HCT116 (cell line): Measurements from ENCODE around the gene CCDC117.

Experiments
- CEBPB ChIP-seq: IDR thresholded peaks from 2 replicates; pipeline ENCODE4 v1.6.1; 2012; ENCODE audit warnings: low read depth
- CTCF ChIP-seq, 3 experiments: fragments of 200-600 bp in 1 of 3; sonication (generic) in 1 of 3; IDR thresholded peaks in 2 of 3; conservative IDR thresholded peaks in 1 of 3; 2 replicates each; pipeline ENCODE4 v1.5.1; 2012 to 2017; ENCODE audit warnings: low read depth in 2 of 3, low read length in 2 of 3, antibody characterized with exemption in 1 of 3, borderline replicate concordance in 1 of 3, control low read depth in 1 of 3, mild to moderate bottlenecking in 1 of 3, mixed read lengths in 1 of 3, mixed run types in 1 of 3, moderate library complexity in 1 of 3; ENCODE audit not compliant: insufficient read depth in 1 of 3
- EZH2 ChIP-seq: fragments of 200-600 bp; sonication (generic); IDR thresholded peaks from 2 replicates; pipeline ENCODE4 v1.6.1; 2017; ENCODE audit warnings: antibody characterized with exemption, mixed run types
- FOSL1 ChIP-seq: IDR thresholded peaks from 2 replicates; pipeline ENCODE4 v1.6.1; 2012; ENCODE audit warnings: low read depth
- POLR2A ChIP-seq: IDR thresholded peaks from 2 replicates; pipeline ENCODE4 v1.7.0; 2011; ENCODE audit warnings: borderline replicate concordance; ENCODE audit not compliant: insufficient read depth, insufficient read length; ENCODE audit errors: extremely low read depth
- POLR2AphosphoS5 ChIP-seq: IDR thresholded peaks from 2 replicates; pipeline ENCODE4 v1.6.1; 2011; ENCODE audit warnings: mild to moderate bottlenecking, low read depth, low read length, moderate library complexity
- SP1 ChIP-seq: IDR thresholded peaks from 2 replicates; pipeline ENCODE4 v1.6.1; 2012; ENCODE audit warnings: low read depth
- TCF7L2 ChIP-seq: IDR thresholded peaks from 2 replicates; pipeline ENCODE4 v1.7.0; 2011; ENCODE audit warnings: borderline replicate concordance, inconsistent platforms; ENCODE audit not compliant: insufficient read depth, insufficient read length; ENCODE audit errors: extremely low read depth
- YY1 ChIP-seq: IDR thresholded peaks from 2 replicates; pipeline ENCODE4 v1.6.1; 2011; ENCODE audit warnings: low read length, low read depth, moderate library complexity, mild to moderate bottlenecking; ENCODE audit not compliant: insufficient replicate concordance; ENCODE audit errors: extremely low read depth
- ZBTB33 ChIP-seq: IDR thresholded peaks from 2 replicates; pipeline ENCODE4 v1.6.1; 2011; ENCODE audit warnings: mild to moderate bottlenecking, low read length, moderate library complexity; ENCODE audit not compliant: insufficient replicate concordance; ENCODE audit errors: extremely low read depth

DNA sequence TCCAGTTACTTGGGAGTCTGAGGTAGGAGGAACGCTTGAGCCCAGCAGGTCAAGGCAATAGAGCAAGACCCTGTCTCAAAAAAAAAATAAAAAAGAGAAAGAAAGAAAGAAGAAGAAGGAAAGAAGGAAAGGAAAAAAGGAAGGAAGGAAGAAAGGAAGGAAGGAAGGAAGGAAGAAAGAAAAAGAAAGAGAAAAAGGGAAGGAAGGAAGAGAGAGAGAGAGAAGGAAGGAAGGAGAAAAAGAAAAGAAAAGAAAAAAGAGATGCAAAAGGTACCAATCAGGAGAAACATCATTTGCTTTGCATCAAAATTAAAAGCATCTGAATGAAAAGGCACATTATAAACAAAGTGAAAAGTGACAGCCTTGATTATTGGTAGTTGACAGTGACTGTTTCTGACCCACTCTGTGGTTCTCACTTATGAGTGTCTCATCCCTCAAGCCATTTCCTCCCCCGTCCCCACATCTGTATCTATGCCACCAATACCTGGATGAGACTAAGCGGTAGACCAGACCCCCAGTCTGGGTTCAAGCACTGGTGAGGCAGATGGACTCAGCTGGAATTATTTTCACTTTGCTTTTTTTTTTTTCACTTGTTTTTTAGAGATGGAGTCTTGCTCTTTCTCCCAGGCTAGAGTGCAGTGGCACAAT lies 60.9 kb downstream of the CCDC117 start:
- TF ChIP-seq CTCF (IDR thresholded peaks at IDR 0.05 in 2 of 3, conservative IDR thresholded peaks at IDR 0.05 in 1 of 3; ENCODE audit: borderline replicate concordance in 1 of 3, insufficient read depth in 1 of 3, low read depth in 2 of 3, low read length in 2 of 3) (no peak), POLR2A (no peak), SP1 (no peak), FOSL1 (no peak), ZBTB33 (no peak), YY1 (no peak), EZH2 (no peak), POLR2AphosphoS5 (no peak), TCF7L2 (no peak), CEBPB (no peak)
